ENCODE results near the gene DNAH1.

The DNAH1 gene

DNA sequence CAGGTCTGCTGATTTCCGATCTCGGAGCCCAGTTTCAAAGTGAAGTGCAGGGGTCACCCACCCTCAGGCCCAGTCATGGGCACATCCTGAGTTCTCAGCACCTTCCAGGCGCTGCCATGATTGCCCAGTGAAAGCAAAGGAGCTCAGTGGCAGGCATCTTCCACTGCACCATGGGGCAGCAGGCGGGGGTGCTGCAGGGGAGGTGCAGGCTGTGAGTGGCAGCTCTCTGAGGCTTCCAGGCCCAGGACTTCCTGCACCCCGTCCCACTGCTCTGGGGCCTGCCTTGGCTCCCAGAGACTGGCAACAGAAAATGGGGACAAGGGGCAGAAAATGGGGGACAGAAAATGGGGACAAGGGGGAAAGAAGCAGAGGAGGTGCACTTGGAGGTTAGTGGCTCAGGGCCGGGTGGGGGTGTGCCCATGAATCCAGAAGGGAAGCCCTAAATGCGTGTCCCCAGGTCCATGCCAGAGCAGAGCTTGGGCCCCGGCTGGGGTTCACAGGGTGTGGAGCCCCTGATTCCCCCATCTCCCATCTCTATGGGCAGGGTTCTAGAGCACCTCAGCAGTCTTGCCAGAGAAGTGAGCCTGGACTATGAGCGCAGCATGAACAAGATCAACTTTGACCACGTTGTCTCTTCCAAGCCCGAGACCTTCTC lies 28.0 kb downstream of the DNAH1 start:
- no peak for DNase-seq

DNA sequence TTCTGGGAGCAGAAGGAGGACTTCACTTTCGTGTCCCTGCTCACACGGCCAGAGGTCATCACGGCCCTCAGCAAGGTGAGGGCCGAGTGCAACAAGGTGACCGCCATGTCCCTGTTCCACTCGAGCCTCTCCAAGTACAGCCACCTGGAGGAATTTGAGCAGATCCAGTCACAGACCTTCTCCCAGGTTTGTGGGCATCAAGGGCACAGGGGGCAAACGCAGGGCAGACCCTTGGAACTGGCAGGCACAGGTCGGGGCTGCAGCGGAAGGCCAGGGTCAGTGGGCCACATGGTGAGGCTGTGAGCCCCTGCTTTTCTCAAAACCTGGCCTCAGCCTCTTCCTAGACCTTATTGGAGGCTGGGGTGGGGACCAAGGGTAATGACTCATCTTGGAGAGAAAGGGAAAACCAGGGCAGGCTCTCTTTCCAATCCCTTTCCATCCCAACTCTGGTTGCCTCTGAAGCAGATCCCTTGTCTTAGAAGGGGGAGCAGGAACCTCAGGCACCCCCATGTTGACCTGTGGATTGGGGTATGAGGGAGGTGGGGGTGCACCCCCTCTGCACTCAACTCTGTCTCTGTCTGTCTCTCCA lies 29.5 kb downstream of the DNAH1 start:
- DNase-seq: no peak

DNA sequence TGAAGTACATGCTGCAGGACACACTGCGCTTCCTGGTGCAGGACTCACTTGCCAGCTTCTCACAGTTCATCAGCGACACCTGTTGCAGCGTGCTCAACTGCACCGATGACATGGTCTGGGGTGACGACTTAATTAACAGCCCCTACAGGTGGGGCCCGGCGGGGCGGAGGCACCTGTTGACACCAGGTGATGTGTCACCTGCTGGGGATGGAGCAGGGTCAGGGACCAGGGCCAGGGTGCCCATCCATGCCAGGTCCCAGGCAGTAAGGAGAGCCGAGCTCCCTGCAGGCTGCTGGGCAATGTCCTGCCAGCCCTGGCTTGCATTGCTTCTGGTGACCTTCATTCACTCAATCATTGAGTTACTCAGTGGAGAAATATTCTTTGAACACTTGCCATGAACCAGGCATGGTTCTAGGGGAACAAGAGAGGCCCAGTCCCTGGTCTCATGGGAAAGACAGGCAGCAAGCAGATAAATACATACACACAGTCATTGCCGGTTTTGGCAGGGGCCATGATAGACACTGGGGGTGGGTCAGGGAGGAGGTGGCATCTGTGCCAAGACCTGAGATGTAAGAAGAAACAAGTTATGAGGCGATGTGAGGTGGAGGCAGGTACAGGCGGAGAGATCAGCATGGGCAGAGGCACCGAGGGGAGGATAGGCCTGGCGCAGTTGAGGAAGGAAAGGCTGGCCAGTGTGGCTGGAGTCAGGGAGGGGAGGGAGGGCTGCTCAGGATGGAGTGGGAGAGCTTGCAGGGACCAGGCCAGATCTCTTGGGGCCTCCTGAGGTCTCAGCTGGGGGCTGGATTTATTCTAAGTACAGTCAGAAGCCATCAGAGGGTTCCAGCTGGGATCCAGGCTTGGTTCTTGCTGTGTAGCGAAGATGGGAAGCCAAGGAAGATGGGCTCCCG lies 30.8 kb downstream of the DNAH1 start:
- no peak for DNase-seq

DNA sequence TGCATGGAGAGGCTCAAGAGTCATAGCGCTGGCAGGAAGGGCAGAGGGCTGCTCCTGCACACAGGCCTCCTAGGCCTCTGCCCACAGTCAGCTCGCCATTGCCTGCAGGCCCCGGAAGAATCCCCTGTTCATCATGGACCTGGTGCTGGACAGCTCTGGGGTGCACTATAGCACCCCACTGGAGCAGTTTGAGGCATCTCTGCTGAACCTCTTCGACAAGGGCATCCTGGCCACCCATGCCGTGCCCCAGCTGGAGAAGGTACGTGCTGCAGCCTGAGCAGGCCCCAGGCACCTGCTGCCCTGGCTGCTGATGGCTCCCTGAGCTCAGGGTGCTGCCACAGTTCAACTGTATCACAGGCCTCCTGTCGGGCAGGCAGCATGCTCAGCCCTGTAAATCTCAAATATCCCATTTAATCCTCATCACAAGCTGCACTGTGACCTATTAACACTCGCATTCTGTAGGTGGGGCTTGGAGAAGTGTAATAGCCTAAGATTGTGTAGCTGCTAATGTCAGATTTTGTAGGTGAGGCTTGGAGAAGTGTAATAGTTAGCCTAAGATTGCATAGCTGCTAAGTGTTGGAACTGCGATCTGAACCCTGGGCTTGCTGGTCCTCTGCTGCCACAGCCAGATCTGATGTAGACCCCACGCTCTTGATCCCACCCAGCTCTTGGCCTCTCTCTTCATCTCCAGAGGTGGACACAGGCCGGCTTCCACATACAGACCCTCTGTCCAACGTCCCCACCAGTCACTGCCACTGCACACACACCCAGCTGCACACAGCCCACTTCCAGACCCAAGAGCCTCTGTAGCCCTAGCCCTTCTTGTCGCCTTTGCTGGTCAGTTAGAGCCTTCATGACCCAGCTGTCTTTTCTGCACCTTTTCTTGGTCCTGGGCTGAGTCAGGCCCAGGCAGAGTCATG lies 31.9 kb downstream of the DNAH1 start:
- no peak for DNase-seq

DNA sequence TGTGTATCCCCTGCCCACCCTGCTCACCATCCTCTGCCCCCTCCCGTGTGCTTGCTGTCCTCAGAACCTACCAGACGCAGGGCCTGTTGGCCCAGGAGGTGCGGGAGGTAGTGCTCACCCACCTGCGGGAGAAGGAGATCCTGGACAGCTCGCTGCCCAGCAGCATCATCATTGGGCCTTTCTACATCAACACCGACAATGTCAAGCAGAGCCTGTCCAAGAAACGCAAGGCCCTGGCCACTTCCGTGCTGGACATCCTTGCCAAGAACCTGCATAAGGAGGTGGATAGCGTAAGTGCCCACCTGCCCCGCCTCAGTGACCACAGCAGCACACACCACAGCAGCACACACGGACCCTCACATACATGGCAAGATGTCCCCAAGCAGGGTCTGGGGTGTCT lies 33.0 kb downstream of the DNAH1 start:
- no peak for DNase-seq

DNA sequence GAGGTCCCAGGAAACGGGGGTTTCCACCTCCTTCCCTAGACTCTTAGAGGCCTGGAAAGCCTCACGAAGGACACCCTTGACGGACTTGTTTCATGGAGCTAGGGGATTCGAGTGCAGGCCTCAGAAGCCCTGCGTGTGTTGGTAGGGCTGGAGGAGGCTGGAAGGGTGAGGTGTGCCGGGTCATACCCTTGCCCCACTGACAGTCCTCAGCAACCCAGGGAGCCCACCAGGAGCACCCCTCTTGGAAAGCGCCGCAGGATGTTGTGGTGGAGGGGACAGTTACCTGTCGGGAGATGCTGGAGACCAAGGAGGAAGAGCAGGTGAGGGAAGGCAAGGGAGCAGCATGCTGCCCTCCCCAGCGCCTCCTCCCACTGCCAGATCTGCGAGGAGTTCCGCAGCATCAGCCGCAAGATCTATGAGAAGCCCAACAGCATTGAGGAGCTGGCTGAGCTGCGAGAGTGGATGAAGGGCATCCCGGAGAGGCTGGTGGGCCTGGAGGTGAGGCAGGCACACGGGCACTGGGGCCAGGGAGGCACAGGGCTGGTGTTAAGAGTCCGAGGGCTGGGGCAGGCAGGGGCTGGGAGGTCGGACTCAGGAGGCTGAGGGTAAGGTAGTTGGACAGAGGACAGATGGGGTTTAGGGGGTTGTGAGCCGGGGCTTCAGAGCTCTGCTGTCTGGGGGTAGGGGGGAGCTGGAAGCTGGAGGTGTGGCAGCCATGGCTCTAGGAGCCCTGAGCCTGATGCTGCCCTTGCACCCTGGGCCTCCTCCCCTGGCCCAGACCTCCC lies 33.7 kb downstream of the DNAH1 start:
- DNase-seq: no peak

DNA sequence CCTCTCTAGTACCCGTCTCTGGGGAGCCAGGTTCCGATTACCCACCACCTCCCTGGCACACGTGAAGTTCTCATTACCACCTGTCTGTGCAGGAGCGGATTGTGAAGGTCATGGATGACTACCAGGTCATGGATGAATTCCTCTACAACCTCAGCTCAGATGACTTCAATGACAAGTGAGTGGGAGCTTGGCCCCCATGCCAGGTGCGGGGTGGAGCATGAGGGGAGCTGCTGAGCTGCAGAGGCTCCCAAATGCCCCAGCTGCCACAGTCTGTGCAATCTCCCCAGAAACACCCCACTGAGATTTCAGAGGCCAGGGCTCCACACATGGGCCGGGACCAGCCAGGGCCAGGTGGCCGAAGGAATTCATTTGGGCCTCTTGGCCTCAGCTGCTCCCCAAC lies 34.3 kb downstream of the DNAH1 start:
- DNase-seq: no peak

GRCh38 chr3:52350981-52351761 lies 35.1 kb downstream of the DNAH1 start:
- DNase-seq: no peak

DNA sequence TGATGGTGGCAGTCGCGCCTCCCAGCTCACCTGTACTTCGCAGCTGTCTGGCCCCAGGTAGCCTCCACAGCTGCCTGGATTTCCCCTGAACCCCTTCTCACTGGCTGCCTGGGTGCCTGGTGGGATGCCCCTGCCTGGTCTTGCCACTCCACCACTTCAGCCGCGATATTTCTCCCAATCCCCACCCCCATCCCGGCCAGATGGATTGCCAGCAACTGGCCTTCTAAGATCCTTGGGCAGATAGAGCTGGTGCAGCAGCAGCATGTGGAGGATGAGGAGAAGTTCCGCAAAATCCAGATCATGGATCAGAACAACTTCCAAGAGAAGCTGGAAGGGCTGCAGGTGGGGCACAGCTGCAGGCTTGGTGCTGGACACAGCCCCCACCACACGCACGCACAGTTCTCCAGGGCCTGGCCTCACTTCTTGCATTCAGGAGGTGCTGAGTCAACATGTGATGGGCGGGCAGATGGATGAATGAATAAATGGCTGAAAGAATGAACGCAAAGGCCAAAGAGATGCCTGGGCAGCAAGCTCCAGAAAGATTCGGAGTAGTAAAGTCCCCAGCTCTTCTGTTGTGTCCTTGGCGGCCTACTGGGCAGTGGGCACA lies 35.7 kb downstream of the DNAH1 start:
- DNase-seq: no peak

DNA sequence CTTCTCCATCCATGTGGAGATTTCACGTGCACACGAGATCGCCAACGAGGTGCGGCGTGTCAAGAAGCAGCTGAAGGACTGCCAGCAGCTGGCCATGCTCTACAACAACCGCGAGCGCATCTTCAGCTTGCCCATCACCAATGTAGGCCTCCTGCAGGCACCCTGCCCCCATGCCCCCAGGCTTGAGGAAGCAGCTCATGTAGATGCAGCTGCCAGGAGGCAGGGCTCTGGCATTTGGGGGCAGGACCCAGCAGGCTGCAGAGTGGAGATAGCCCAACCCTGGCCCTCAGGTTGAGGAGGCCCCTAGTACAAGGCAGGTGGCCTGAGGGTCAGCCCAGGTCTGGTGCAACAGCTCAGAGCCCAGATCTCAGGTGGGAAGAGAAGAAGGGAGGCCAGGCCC lies 36.4 kb downstream of the DNAH1 start:
- DNase-seq: no peak

DNA sequence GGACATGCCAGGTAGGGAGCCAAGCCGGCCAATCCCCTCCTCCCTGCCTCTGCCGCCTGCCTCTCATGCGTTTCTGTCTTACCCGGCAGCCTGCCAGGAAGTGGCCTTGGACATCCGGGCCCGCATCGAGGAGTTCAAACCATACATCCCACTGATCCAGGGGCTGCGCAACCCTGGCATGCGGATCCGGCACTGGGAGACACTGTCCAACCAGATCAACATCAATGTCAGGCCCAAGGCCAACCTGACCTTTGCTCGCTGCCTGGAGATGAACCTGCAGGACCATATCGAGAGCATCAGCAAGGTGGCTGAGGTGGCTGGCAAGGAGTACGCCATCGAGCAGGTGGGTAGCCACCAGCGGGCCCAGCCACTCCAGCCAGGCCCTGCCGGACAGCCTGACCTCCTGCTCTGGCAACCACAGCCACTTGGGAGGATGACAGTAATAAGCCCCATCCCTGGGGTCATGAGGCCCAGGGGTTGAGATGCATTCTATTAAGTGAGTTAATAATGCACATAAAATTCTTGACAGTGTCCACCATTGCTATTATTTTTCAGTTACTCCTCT lies 37.3 kb downstream of the DNAH1 start:
- no peak for DNase-seq

DNA sequence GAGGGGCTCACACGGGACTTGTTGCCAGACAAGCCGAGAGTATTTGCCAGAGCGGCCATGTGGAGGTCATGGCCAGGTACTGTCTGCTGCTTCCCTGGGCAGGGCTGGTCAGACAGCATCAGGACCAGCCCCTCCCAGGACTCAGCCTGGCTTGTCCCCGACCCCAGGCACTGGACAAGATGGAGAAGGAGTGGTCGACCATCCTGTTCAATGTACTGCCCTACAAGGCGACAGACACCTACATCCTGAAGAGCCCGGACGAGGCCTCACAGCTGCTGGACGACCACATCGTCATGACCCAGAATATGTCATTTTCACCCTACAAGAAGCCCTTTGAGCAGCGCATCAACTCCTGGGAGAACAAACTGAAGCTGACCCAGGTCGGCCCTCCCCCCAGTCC lies 38.6 kb downstream of the DNAH1 start:
- DNase-seq: no peak

GRCh38 chr3:52355526-52355925 lies 39.4 kb downstream of the DNAH1 start:
- DNase-seq: no peak

DNA sequence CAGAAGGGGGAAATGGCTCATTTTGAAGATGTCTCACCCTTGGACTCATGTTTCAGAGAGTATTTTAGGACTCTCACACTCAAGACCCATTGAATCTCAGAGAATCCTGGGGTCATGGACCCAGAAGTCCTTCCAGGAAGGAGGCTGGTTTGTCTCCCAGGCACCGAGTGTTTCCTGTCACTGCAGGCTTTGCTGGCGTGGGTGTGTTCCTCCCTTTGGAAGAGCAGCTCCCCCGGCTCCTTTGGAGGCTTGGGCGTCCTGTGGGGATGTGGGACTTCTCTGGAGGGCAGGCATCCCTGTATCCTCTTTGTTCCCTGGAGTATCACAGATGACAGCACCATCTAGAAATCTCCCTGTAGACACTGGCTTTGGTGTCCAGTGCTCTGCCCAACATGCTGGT lies 40.0 kb downstream of the DNAH1 start:
- DNase-seq: no peak

DNA sequence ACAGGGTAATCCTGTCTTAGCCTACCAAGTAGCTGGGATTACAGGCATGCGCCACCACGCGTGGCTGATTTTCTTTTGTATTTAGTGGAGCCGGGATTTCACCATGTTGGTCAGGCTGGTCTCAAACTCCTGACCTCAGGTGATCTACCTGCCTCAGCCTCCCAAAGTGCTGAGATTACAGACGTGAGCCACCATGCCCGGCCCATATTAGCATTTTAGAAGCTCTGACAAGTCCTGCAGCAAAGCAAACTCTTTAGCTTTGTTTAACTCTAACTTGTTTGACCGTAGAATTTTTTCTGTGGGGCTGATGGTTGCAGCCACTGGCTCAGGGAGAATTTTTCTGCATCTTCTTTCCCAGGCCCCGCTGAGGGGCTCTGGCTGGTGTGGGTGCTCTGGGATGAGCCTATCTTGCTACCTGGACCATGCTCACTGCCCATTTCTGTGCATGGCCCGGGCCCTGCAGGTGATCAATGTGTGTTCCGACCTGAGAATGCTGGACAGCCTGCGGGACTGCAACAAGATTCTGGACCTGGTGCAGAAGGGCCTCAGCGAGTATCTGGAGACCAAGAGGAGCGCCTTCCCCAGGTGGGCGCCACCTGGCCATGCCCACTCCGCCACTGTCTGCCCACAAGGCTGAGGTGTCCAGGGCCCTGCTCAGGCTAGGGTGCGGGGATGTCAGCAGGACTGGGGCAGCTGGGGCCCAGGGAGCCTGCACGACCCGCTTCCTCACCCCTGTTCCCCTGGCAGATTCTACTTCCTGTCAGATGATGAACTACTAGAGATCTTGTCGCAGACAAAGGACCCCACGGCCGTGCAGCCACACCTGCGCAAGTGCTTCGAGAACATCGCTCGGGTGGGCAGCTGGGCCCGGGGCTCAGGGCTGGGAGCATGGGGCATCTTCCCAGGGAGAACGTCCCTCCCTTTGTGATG lies 41.3 kb downstream of the DNAH1 start:
- no peak for DNase-seq

DNA sequence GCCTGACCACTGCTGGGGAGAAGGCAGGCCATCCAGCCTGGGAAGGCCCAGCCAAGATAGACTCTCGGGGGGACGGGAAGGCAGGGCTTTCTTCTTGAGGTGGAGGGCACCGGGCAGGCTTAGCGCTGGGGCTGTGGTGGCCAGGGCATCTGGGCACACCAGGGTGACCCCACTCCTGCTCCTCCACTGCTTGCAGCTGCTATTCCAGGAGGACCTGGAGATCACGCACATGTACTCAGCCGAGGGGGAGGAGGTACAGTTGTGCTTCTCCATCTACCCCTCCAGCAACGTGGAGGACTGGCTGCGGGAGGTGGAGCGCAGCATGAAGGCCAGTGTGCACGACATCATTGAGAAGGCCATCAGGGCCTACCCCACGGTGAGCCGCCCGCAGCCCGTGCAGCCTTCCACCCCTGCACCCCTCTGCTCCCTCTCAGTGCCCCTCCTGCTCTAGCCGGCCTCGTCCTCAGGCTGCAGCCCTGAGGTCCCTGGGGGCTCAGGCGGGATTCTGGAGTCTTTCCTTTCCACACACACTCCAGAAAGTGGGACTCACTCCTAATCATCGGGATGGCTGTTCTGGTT lies 42.3 kb downstream of the DNAH1 start:
- no peak for DNase-seq

DNA sequence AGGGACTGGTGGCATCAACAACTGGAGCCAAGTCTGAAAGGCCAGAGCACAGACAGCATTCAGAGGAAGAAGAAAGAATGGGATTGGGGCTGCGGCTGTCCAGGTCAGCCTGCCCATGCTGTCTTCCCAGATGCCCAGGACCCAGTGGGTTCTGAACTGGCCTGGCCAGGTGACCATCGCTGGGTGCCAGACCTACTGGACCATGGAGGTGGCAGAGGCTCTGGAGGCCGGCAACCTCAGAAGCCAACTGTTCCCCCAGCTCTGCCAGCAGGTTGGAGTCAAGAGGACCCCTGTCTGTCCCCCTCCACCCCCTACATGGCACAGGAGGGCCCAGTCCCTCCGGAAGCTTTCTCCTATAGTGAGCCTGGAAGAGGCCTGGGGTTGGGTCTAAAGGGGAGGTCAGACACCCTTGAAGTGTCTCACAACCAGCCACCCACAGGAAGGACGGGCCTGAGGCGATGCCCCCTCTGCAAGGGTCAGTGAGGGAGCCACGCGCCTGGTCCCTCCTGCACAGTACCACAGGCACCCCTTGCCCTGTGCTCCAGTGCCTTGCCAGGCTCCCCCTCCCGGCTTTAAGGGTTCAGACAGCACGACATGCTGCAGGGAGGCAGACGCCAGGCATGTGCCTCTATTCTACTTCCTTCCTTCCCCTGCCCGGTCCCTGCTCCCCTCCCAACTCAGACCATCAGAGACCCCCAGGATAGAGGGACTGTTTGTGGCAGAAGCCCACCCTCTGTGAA lies 43.2 kb downstream of the DNAH1 start:
- DNase-seq: no peak

DNA sequence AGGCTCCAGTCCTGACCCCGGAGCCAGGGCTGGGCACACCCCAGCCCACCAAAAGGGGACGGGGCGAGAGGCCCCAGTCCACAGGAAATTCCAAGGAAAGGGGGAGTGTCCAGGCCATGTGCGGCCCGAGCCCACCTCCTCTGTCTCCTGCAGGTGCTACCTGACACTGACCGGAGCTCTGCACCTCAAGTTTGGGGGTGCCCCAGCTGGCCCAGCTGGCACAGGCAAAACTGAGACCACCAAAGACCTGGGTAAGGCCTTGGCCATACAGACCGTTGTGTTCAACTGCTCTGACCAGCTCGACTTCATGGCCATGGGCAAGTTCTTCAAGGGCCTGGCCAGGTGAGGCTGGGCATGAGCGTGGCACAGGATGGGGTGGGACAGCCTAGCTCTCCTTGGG lies 44.9 kb downstream of the DNAH1 start:
- no peak for DNase-seq

Measured in activated CD4-positive, CD25-positive, alpha-beta regulatory T cell treated with anti-CD3 and anti-CD28 coated beads, Interleukin-2, amount 50 U/mL, for 72 hours (primary cell).